CD4-positive, alpha-beta T cell (primary cell): ENCODE measurements around the gene SMIM36. TPM values are rescaled to one million over a fixed set of nuclear protein-coding genes. Genes with fewer than 3 reads are reported as not detected.
"Not testable (repeated sequence)": the region's sequence is repeated elsewhere in the genome, so short reads cannot be mapped to it uniquely, and the experiment has no call there.

Experiments
- ATAC-seq: fragments of 200-7000 bp; cut with Tn5 transposase; one replicate; pipeline ENCODE4 v1.10.0; 2022; ENCODE audit warnings: mild to moderate bottlenecking; ENCODE audit not compliant: poor library complexity
- CTCF ChIA-PET: fragments of 350-600 bp; sonication (Branson Sonifier 250); formaldehyde crosslinking; loops from one replicate; lab custom pipeline; 2021; ENCODE audit warnings: antibody characterized with exemption, inconsistent platforms; lab: Charles Lee
- POLR2A ChIA-PET: fragments of 350-600 bp; sonication (Branson Sonifier 250); formaldehyde crosslinking; loops from one replicate; lab custom pipeline; 2021; ENCODE audit warnings: antibody characterized with exemption, inconsistent platforms; lab: Charles Lee
- DNase-seq, 14 experiments: peaks; one replicate each; pipeline ENCODE4 v3.0.0-alpha.2; 2013 to 2020; ENCODE audit warnings: mixed read lengths in 2 of 14
- H3K27ac ChIP-seq, 2 donors: one replicate each; pipeline versions ENCODE4 v1.5.1 to v1.7.0; 2013; ENCODE audit warnings: low read length in 2 of 2, low read depth in 1 of 2, mild to moderate bottlenecking in 1 of 2
- H3K27me3 ChIP-seq, 2 experiments: 1 replicate in 1 of 2; 2 replicates in 1 of 2; pipeline versions ENCODE4 v1.6.1 to v1.7.0; 2013; ENCODE audit warnings: low read length in 2 of 2, control low read depth in 1 of 2, mild to moderate bottlenecking in 1 of 2, moderate library complexity in 1 of 2; ENCODE audit not compliant: insufficient read depth in 2 of 2, control insufficient read depth in 1 of 2
- H3K36me3 ChIP-seq: one replicate; pipeline ENCODE4 v1.6.1; 2013; ENCODE audit warnings: low read length, control low read depth; ENCODE audit not compliant: insufficient read depth
- H3K4me1 ChIP-seq: one replicate; pipeline ENCODE4 v1.6.1; 2013; ENCODE audit warnings: low read length, control low read depth; ENCODE audit not compliant: insufficient read depth
- H3K4me3 ChIP-seq: one replicate; pipeline ENCODE4 v1.5.1; 2013; ENCODE audit warnings: mild to moderate bottlenecking, low read length, moderate library complexity
- H3K9me3 ChIP-seq, 2 experiments: 1 replicate in 1 of 2; 2 replicates in 1 of 2; pipeline versions ENCODE4 v1.6.1 to v1.7.0; 2013; ENCODE audit warnings: low read length in 2 of 2, mild to moderate bottlenecking in 2 of 2, control low read depth in 1 of 2, moderate library complexity in 1 of 2; ENCODE audit not compliant: control insufficient read depth in 1 of 2, insufficient read depth in 1 of 2
- H3K27ac Mint-ChIP-seq: one replicate; pipeline ENCODE4 v1.8.0; 2020; ENCODE audit warnings: mixed read lengths
- H3K27me3 Mint-ChIP-seq: one replicate; pipeline ENCODE4 v1.8.0; 2021; ENCODE audit warnings: mixed read lengths
- H3K36me3 Mint-ChIP-seq: one replicate; pipeline ENCODE4 v1.8.0; 2021; ENCODE audit warnings: low read depth, mixed read lengths
- H3K4me1 Mint-ChIP-seq: one replicate; pipeline ENCODE4 v1.8.0; 2021; ENCODE audit warnings: low read depth, mixed read lengths
- H3K4me3 Mint-ChIP-seq: one replicate; pipeline ENCODE4 v1.8.0; 2020; ENCODE audit warnings: mild to moderate bottlenecking, mixed read lengths
- H3K9me3 Mint-ChIP-seq: one replicate; pipeline ENCODE4 v1.8.0; 2020; ENCODE audit warnings: mixed read lengths
- intact Hi-C, 2 experiments: fragments of 100-400 bp; cut with DNase I in 1 of 2; cut with micrococcal nuclease in 1 of 2; formaldehyde crosslinking; loops; one replicate each; pipeline versions ENCODE4 v1.15.1 to v1.9.0; 2023 to 2025; cut with DNase I, micrococcal nuclease
- total RNA-seq, 174 experiments: library from RNA in 2 of 174; stranded (reverse) in 2 of 174; gene quantifications; one replicate each; pipeline ENCODE4 v1.2.3 and lab custom pipeline; 2021 to 2026
- TF ChIP-seq, protein P1 (sequence below): fragments of 200-600 bp; IDR thresholded peaks from one replicate; pipeline ENCODE4 v1.8.0; 2022; ENCODE audit warnings: antibody characterized with exemption, mild to moderate bottlenecking

Gene SMIM36
- total RNA-seq, 2 experiments from 2014 or later: not detected

DNA sequence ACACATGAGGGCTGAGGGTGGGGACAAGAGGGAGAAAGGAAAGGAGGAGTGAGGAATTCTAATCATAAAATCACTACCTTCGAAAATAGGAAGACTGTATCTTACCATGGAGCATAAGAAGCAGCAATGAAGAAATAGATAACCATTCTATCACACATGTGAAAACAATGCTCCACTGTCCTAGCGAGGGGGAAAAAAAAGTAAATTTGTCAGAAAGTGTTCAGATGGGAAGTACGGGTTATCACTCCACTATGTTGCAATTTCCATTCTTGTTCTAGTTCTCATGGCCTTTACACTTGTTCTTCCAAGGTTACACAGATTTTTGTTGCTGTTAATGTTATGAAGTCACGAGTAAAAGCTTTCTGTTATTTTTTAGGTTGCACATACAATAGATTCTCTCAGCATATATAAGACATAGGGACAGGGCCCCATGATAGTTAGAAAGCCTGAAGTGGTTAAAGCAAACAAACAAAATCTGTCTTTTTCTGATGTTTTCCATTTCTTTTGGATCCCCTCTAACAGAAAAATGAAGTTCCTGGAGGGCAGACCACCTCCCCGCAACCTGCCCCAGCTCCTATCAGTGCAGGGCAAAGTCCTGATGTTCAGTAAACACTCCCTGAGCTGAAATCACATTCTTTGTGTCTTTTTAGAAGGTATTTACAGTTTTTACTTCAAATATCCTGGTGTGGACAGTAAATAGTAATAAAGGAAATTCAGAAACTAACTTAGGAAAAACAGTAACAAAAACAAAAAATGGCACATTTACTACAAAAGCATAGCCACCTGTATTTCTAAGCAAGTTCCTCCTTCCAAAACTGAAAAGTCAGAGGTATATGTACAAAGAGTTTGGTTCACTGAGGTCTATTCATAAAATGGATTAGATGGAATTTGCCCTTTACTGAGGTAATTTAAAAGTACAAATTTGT lies 103.3 kb downstream of the SMIM36 start:
- Histone ChIP-seq H3K4me3 (no peak overlapping the region), H3K27ac (no peak overlapping the region), H3K9me3 (no peaks in the 10 kb centered on the region), H3K27me3 (no peaks in the 10 kb centered on the region), H3K4me1 (no peaks in the 10 kb centered on the region), H3K36me3 (peaks cover 59% of the 10 kb centered on the region)
- Mint-ChIP-seq H3K9me3 (no peaks in the 10 kb centered on the region), H3K36me3 (peaks cover 83% of the 10 kb centered on the region), H3K4me3 (no peak overlapping the region), H3K27me3 (no peaks in the 10 kb centered on the region), H3K4me1 (no peaks in the 10 kb centered on the region), H3K27ac (no peak overlapping the region)
- intact Hi-C loops: no loop called here
- TF ChIP-seq, protein P1, sequence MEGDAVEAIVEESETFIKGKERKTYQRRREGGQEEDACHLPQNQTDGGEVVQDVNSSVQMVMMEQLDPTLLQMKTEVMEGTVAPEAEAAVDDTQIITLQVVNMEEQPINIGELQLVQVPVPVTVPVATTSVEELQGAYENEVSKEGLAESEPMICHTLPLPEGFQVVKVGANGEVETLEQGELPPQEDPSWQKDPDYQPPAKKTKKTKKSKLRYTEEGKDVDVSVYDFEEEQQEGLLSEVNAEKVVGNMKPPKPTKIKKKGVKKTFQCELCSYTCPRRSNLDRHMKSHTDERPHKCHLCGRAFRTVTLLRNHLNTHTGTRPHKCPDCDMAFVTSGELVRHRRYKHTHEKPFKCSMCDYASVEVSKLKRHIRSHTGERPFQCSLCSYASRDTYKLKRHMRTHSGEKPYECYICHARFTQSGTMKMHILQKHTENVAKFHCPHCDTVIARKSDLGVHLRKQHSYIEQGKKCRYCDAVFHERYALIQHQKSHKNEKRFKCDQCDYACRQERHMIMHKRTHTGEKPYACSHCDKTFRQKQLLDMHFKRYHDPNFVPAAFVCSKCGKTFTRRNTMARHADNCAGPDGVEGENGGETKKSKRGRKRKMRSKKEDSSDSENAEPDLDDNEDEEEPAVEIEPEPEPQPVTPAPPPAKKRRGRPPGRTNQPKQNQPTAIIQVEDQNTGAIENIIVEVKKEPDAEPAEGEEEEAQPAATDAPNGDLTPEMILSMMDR: no peak
- DNase-seq: no peak
- ATAC-seq: no peak
- ChIA-PET CTCF (no interaction called here), POLR2A (no interaction called here)

DNA sequence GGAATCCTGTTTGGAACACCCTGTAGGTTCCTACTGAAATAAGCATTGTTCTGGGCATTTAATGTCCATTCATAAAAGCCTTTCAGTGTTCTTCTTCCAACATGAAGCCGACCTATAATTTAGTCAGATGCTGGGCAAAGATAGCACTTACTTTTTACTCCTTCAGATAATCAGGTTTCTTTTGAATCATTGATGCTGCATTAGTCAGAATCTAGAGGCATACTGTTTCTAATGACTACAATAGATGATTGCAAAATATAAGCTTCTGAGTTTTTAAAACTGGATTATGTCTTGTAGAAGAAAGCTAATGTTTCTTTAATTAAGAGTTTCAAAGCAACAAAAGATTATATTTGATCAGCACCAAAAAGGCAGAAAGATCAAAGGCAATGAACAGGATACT lies 105.7 kb downstream of the SMIM36 start:
- no peak overlapping the region for H3K27ac Mint-ChIP-seq
- Histone ChIP-seq H3K36me3 (peaks cover 52% of the 10 kb centered on the region), H3K4me1 (no peaks in the 10 kb centered on the region), H3K27me3 (no peaks in the 10 kb centered on the region), H3K27ac (no peak overlapping the region), H3K4me3 (no peak overlapping the region), H3K9me3 (no peaks in the 10 kb centered on the region)
- H3K9me3 Mint-ChIP-seq: no peaks in the 10 kb centered on the region
- intact Hi-C loops: loop anchor here in 1 of 2 experiments (2.0 kb wide), 1 partner anchor 41 kb away; no protein-coding TSS in a partner anchor
- no peaks in the 10 kb centered on the region for H3K27me3 Mint-ChIP-seq
- no peak for DNase-seq
- no peak for ATAC-seq
- ChIA-PET CTCF (no interaction called here), POLR2A (no interaction called here)
- H3K36me3 Mint-ChIP-seq: peaks cover 78% of the 10 kb centered on the region
- H3K4me1 Mint-ChIP-seq: no peaks in the 10 kb centered on the region
- TF ChIP-seq, protein P1: no peak
- no peak overlapping the region for H3K4me3 Mint-ChIP-seq

DNA sequence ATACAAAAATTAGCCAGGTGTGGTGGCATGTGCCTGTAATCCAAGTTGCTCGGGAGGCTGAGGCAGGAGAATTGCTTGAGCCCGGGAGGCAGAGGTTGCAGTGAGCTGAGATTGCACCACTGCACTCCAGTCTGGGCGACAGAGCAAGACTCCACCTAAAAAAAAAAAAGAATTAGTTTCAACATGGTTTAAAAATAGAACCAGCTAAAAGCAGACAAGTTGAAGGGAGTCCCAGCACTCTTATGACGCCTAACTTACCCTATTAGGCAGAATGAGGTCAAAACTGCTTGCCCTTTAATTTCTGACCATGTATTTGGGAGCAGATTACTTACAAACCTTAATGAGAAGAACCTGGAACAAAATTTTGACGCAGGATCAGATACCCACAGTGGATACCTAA lies 107.1 kb downstream of the SMIM36 start:
- H3K4me3 ChIP-seq, H3K27me3 Mint-ChIP-seq, H3K27ac ChIP-seq, CTCF ChIA-PET, H3K27ac Mint-ChIP-seq, ATAC-seq, H3K9me3 Mint-ChIP-seq, H3K4me3 Mint-ChIP-seq, H3K4me1 Mint-ChIP-seq, H3K4me1 ChIP-seq, H3K9me3 ChIP-seq, POLR2A ChIA-PET, H3K27me3 ChIP-seq, DNase-seq: not testable (repeated sequence)
- H3K36me3 Mint-ChIP-seq: peaks cover 75% of the 10 kb centered on the region
- intact Hi-C loops: loop anchor here in 1 of 2 experiments (2.0 kb wide), 1 partner anchor 43 kb away; no protein-coding TSS in a partner anchor
- peaks cover 48% of the 10 kb centered on the region for H3K36me3 ChIP-seq
